ENCODE measurements around the gene STAC.

Gene STAC

GRCh38 chr3:36476286-36476942 is 96.1 kb downstream of the STAC start:
- H3K27ac ChIP-seq (replicated peaks) = no peak overlapping the region
- no peak for DNase-seq (ENCODE audit: low read depth in 1 of 2, low spot score in 1 of 2)
- no peaks in the 10 kb centered on the region for H3K27me3 ChIP-seq (ENCODE audit: insufficient read depth, poor library complexity, severe bottlenecking)
- TF ChIP-seq CTCF (IDR thresholded peaks at IDR 0.05; ENCODE audit: insufficient read depth, low read length) (no peak), SPI1 (IDR thresholded peaks at IDR 0.05; ENCODE audit: borderline replicate concordance, low read depth) (no peak), POLR2AphosphoS5 (IDR thresholded peaks at IDR 0.05; ENCODE audit: low read depth) (no peak), REST (IDR thresholded peaks at IDR 0.05; ENCODE audit: insufficient replicate concordance, low read depth) (no peak), GABPA (IDR thresholded peaks at IDR 0.05; ENCODE audit: low read depth) (no peak)
- no peak overlapping the region for H3K4me3 ChIP-seq (replicated peaks; ENCODE audit: insufficient read depth, low read length)

- Histone ChIP-seq H3K27ac (replicated peaks) (no peak overlapping the region), H3K4me3 (replicated peaks; ENCODE audit: insufficient read depth, low read length) (no peak overlapping the region), H3K27me3 (ENCODE audit: insufficient read depth, poor library complexity, severe bottlenecking) (no peaks in the 10 kb centered on the region)
- no peak for DNase-seq (ENCODE audit: low read depth in 1 of 2, low spot score in 1 of 2)
- TF ChIP-seq REST (IDR thresholded peaks at IDR 0.05; ENCODE audit: insufficient replicate concordance, low read depth) (no peak), CTCF (IDR thresholded peaks at IDR 0.05; ENCODE audit: insufficient read depth, low read length) (no peak), GABPA (IDR thresholded peaks at IDR 0.05; ENCODE audit: low read depth) (no peak), SPI1 (IDR thresholded peaks at IDR 0.05; ENCODE audit: borderline replicate concordance, low read depth) (no peak), POLR2AphosphoS5 (IDR thresholded peaks at IDR 0.05; ENCODE audit: low read depth) (no peak)
Measured at GRCh38 chr3:36477655-36478054, 97.4 kb downstream of the STAC start.

- no peak for DNase-seq (ENCODE audit: low read depth in 1 of 2, low spot score in 1 of 2)
- TF ChIP-seq POLR2AphosphoS5 (IDR thresholded peaks at IDR 0.05; ENCODE audit: low read depth) = no peak
- no peak for TF ChIP-seq SPI1 (IDR thresholded peaks at IDR 0.05; ENCODE audit: borderline replicate concordance, low read depth)
- TF ChIP-seq CTCF (IDR thresholded peaks at IDR 0.05; ENCODE audit: insufficient read depth, low read length) = no peak
- no peak for TF ChIP-seq GABPA (IDR thresholded peaks at IDR 0.05; ENCODE audit: low read depth)
- TF ChIP-seq REST (IDR thresholded peaks at IDR 0.05; ENCODE audit: insufficient replicate concordance, low read depth) = no peak
- Histone ChIP-seq H3K27ac (replicated peaks) (no peak overlapping the region), H3K4me3 (replicated peaks; ENCODE audit: insufficient read depth, low read length) (no peak overlapping the region), H3K27me3 (ENCODE audit: insufficient read depth, poor library complexity, severe bottlenecking) (no peaks in the 10 kb centered on the region)
Measured at GRCh38 chr3:36480911-36481648, 100.8 kb downstream of the STAC start.
